ENCODE measurements around the gene MRPL54.

GRCh38 chr19:3730457-3730958 lies 32.0 kb upstream of the MRPL54 start:
- no peak for TF ChIP-seq POLR2A (IDR thresholded peaks at IDR 0.05)
- TF ChIP-seq CTCF (IDR thresholded peaks at IDR 0.05), result no peak

Measured in testis (tissue), 2 donors.